ENCODE results near the gene SCD5.

- no peak for TF ChIP-seq POLR2A (IDR thresholded peaks at IDR 0.05; ENCODE audit: low read length)
- no peak for TF ChIP-seq RNF2 (IDR thresholded peaks at IDR 0.05; ENCODE audit: borderline replicate concordance, low read depth)
- no peak for TF ChIP-seq JUN (IDR thresholded peaks at IDR 0.05)
- TF ChIP-seq CTCF (IDR thresholded peaks at IDR 0.05) = no peak
- TF ChIP-seq PBX3 (IDR thresholded peaks at IDR 0.05) = no peak
- TF ChIP-seq CHD4 (IDR thresholded peaks at IDR 0.05; ENCODE audit: borderline replicate concordance) = no peak
- TF ChIP-seq HDAC2 (IDR thresholded peaks at IDR 0.05) = no peak
- TF ChIP-seq EHF (CRISPR knock-in tag; IDR thresholded peaks at IDR 0.05) = no peak
- TF ChIP-seq USF2 (IDR thresholded peaks at IDR 0.05) = no peak
- no peak for TF ChIP-seq POLR2AphosphoS2 (conservative IDR thresholded peaks at IDR 0.05; ENCODE audit: low read length)
- TF ChIP-seq EHMT2 (IDR thresholded peaks at IDR 0.05; ENCODE audit: low read depth) = no peak
These were observed 49.7 kb downstream of the SCD5 start for GRCh38 chr4:82748810-82749470.

Data from A549 (cell line).